GM18519 (cell line): ENCODE data around the gene PLAAT5.
"Not testable (repeated sequence)": the region's sequence is repeated elsewhere in the genome, so short reads cannot be mapped to it uniquely, and the experiment has no call there.

Experiments used
- ATAC-seq: cut with Tn5 transposase; IDR thresholded peaks from one replicate; pipeline ENCODE4 v1.9.1; 2021; ENCODE audit warnings: mild to moderate bottlenecking, moderate library complexity; ENCODE audit not compliant: unreplicated experiment, low FRiP score

The PLAAT5 gene, protein sequence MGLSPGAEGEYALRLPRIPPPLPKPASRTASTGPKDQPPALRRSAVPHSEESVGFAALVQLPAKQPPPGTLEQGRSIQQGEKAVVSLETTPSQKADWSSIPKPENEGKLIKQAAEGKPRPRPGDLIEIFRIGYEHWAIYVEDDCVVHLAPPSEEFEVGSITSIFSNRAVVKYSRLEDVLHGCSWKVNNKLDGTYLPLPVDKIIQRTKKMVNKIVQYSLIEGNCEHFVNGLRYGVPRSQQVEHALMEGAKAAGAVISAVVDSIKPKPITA

DNA sequence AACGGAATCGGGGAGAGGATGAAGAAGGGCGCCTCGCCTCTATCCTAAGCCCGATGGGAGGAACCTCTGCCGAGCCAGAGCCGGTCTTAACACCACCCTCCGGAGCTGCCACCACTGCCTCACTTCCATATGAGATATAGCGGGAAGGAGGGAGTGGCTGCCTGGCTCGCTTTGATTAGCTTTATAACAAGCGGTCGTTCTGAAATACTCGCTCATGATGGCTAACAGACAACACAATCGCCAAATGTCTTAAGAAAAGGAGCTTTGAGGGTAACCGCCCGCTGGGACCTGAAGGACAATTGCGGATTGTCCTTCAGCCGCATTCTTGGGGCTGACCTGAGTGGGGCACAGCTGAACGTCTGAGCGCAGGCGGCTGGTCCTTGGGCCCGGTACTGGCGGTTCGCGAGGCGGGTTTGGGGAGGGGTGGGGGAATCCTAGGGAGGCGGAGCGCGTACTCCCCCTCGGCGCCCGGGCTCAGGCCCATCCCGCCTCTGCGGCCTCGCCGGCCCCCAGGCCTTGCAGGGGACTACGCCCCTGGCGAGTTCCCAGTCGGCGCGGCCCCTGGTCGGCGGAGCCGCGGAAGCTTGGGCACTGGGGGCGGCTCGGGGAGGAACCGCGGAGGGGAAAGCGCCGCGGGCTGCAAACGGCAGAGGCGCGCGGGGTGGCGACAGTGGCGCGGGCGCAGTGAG is at the start of gene PLAAT5:
Gene PLAAT5, minus strand, starts transcription at position 617 of the 689 bp plus-strand sequence. Its CDS starts 133 bp downstream, at position 484.
- no peak for ATAC-seq

DNA sequence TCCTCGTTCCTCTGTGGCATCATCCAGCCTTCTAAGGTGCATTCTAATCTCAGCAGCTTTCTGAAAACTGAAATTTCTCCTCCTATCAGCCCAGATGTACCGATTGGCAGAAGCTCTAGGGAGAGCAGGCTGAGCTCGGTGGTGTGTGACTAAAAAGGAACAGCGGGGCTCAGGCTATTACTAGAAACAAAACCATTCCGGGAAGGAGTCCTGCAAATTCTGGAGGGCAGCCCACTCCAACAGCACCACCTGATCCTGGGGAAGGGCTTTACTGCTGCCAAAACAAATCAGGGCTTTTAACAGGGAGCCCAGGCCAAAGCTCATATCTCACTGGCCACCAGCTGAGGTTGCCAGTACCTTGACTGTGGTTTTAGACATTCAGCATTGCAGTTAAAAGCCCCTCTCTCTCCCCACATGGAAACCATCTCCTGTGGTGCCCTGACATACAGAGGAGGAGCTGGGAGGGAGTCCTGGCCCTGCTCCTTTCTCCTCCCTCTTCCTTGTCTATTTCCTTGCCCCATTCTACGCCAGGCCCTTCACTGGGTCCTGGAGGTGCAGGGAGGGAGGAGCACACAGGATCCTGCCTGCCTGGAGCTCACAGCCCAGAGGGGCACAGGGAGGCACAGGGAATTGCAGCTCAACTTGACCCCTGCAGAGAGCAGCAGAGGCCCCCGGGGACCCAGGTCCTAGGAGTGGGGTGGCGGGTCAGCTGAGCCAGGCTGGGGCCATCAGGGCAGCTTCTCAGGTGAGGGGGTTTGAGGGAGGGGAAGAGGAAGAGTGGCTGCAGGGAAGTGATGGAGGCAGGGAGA is 46.5 kb upstream of the PLAAT5 start:
- no peak for ATAC-seq

GRCh38 chr11:63536669-63537292 is 45.8 kb upstream of the PLAAT5 start, which contains the start of gene PLAAT4:
PLAAT4 (plus strand) TSS chr11:63536808; CDS start chr11:63536869, 61 bp downstream.
- no peak for ATAC-seq

- ATAC-seq = no peak
Measured at GRCh38 chr11:63535734-63536133, 44.8 kb upstream of the PLAAT5 start.

GRCh38 chr11:63534895-63535461 is 44.0 kb upstream of the PLAAT5 start:
- no peak for ATAC-seq

DNA sequence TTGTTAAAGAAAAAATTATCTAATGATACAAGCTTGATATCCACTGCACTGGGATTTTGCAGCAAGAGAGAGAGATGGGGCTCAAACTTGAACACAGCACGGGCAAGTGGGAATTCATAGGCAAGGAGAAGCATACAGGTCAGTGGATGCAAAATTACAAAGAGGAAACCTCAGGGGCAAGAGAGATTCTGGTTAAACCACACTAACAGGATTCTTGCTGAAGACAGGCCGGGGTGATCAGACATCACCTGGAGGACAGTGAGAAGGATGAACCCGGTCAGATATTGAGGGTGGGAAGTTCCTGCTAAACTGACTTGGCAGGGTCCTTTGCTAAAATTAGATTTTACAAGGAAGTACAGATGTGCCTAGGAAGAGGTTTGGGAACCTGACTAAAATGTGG is 43.1 kb upstream of the PLAAT5 start:
- no peak for ATAC-seq

- no peak for ATAC-seq
Measured at GRCh38 chr11:63532799-63533475, 42.0 kb upstream of the PLAAT5 start.

DNA sequence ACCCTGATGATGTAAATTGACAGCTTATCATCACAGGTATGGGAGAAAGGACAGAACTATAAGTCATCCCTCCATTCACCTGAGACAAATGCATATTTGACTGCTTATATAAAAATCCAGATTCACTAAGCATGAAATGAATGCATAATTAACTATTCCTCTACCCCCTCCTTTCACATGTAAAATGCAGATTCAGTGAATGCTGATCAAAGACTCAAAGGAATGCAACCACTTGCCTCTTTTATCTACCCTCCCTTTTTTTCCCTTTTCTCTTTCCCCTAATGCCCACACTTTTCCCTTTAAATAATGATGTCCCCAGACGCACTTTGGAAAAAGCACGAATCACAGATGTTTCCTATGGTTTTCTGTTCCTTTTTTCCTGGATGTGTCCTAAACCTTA is 41.1 kb upstream of the PLAAT5 start:
- no peak for ATAC-seq

- peak; percentile 64 for ATAC-seq
Measured at GRCh38 chr11:63531074-63531792, 40.3 kb upstream of the PLAAT5 start.

DNA sequence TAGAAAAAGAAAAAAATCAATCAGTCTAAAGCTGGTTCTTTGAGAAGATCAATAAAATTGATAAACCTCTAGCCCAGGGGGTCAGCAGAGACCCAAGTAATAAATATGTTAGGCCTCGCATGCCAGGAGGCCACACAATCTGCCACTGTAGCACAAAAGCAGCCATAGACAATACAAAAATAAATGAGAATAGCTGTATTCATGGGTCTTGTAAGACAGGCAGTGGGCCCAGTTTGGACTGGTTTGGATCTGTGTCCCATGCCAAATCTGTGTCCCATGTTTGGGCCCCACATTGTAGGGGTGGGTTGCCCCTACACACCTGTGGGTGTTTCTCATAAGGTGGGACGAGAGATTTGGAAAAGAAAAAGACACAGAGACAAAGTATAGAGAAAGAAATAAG is 39.1 kb upstream of the PLAAT5 start:
- no peak for ATAC-seq

- not testable (repeated sequence) for ATAC-seq
Measured at GRCh38 chr11:63529373-63529772, 38.4 kb upstream of the PLAAT5 start.

GRCh38 chr11:63528729-63529278 is 37.8 kb upstream of the PLAAT5 start:
- ATAC-seq = not testable (repeated sequence)

GRCh38 chr11:63528156-63528555 is 37.2 kb upstream of the PLAAT5 start:
- not testable (repeated sequence) for ATAC-seq

DNA sequence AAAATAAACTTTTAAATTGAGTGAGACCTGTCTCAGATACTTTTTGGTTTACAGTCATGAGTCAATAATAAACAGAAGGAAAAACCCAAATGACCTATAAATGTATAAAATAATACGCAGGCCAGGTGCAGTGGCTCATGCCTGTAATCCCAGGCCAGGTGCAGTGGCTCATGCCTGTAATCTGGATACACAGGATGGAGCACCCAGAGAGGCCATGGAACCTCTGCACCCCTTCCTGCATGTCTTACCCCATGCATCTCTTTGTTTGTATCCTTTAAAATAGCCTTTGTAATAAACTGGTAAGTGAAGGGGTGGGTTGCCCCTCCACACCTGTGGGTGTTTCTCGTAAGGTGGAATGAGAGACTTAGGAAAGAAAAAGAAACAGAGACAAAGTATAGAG is 36.7 kb upstream of the PLAAT5 start:
- no peak for ATAC-seq

GRCh38 chr11:63523151-63523550 is 32.2 kb upstream of the PLAAT5 start:
- ATAC-seq = no peak

GRCh38 chr11:63521896-63522295 is 30.9 kb upstream of the PLAAT5 start:
- no peak for ATAC-seq

GRCh38 chr11:63520606-63521170 is 29.7 kb upstream of the PLAAT5 start:
- ATAC-seq = no peak

GRCh38 chr11:63518548-63518947 is 27.6 kb upstream of the PLAAT5 start:
- no peak for ATAC-seq

GRCh38 chr11:63517156-63517555 is 26.2 kb upstream of the PLAAT5 start:
- no peak for ATAC-seq
